Psoas muscle (tissue), 8 donors: ENCODE results near the gene PHC2. TPM values are rescaled to one million over a fixed set of nuclear protein-coding genes. Genes with fewer than 3 reads are reported as not detected.

ENCODE experiments used
- ATAC-seq, 4 donors: fragments of 200-7000 bp; cut with Tn5 transposase; one replicate each; pipeline ENCODE4 v1.9.1; 2020; ENCODE audit warnings: moderate library complexity in 3 of 4, mild to moderate bottlenecking in 2 of 4
- DNase-seq, 2 donors: peaks; one replicate each; pipeline ENCODE4 v3.0.0-alpha.2; 2020
- H3K27ac ChIP-seq: fragments of 200-600 bp; one replicate; pipeline ENCODE4 v1.8.0; 2022
- H3K27me3 ChIP-seq, 3 donors: fragments of 200-600 bp in 1 of 3; one replicate each; pipeline versions ENCODE4 v1.6.1 to v1.8.0; 2013 to 2022; ENCODE audit warnings: low read length in 2 of 3, mild to moderate bottlenecking in 2 of 3, moderate library complexity in 1 of 3; ENCODE audit not compliant: insufficient read depth in 3 of 3
- H3K36me3 ChIP-seq, 2 donors: fragments of 200-600 bp in 1 of 2; one replicate each; pipeline versions ENCODE4 v1.6.1 to v1.8.0; 2013 to 2022; ENCODE audit warnings: low read depth in 1 of 2, mild to moderate bottlenecking in 1 of 2, moderate library complexity in 1 of 2; ENCODE audit not compliant: insufficient read depth in 1 of 2
- H3K4me1 ChIP-seq: fragments of 200-600 bp; one replicate; pipeline ENCODE4 v1.8.0; 2022
- H3K4me3 ChIP-seq: fragments of 200-600 bp; one replicate; pipeline ENCODE4 v1.8.0; 2022; ENCODE audit warnings: mild to moderate bottlenecking
- H3K9me3 ChIP-seq: fragments of 200-600 bp; one replicate; pipeline ENCODE4 v1.8.0; 2022
- whole genome bisulfite sequencing, 3 donors: extraction: QIAGEN DNeasy Blood & Tissue Kit; methylation state at CpG; one replicate each; pipeline versions ENCODE4 v1.1.6 to v1.1.7; 2013; 5-methylcytosine and 5-hydroxymethylcytosine counted together
- intact Hi-C, 2 donors: fragments of 100-400 bp; cut with DNase I; formaldehyde crosslinking; loops; one replicate each; pipeline versions ENCODE4 v1.11.0 to v1.14.2; 2022
- polyA plus RNA-seq, 3 donors: library from polyadenylated mRNA; stranded (reverse); fragments of 200-250 nt; gene quantifications; one replicate each; pipeline ENCODE4 v1.2.3, GENCODE V29; 2013
- total RNA-seq, 4 donors: library from RNA; stranded (reverse); fragmentation: NEBNext Ultra II Directional in 2 of 4; extraction: Animal tissue kit (Norgen Biotek cat#: 25700) in 2 of 4; gene quantifications; one replicate each; pipeline versions ENCODE4 v1.2.1 to v1.2.4, GENCODE V29; 2021 to 2023
- TF ChIP-seq, protein P1 (sequence below): fragments of 200-600 bp; IDR thresholded peaks from one replicate; pipeline ENCODE4 v1.8.0; 2022; ENCODE audit warnings: antibody characterized with exemption
- donor health status: healthy with polysubstance abuse.
- donor health status: DM: no; HTN: no; CAD: no; lungs with moderate emphysema.
- donor health status: Bipolar disorder and iron deficiency.
- donor health status: healthy.
- donor health status: DM: yes; HTN: yes; CAD: no.
- donor health status: DM: no; HTN: no; CAD: no.
- donor health status: DM: no; HTN: no; CAD: no.
- donor health status: DM: yes; HTN: yes; CAD: no.

Gene PHC2
- total and polyA plus RNA-seq, 7 donors = 74.1 to 427 (median 338) TPM

DNA sequence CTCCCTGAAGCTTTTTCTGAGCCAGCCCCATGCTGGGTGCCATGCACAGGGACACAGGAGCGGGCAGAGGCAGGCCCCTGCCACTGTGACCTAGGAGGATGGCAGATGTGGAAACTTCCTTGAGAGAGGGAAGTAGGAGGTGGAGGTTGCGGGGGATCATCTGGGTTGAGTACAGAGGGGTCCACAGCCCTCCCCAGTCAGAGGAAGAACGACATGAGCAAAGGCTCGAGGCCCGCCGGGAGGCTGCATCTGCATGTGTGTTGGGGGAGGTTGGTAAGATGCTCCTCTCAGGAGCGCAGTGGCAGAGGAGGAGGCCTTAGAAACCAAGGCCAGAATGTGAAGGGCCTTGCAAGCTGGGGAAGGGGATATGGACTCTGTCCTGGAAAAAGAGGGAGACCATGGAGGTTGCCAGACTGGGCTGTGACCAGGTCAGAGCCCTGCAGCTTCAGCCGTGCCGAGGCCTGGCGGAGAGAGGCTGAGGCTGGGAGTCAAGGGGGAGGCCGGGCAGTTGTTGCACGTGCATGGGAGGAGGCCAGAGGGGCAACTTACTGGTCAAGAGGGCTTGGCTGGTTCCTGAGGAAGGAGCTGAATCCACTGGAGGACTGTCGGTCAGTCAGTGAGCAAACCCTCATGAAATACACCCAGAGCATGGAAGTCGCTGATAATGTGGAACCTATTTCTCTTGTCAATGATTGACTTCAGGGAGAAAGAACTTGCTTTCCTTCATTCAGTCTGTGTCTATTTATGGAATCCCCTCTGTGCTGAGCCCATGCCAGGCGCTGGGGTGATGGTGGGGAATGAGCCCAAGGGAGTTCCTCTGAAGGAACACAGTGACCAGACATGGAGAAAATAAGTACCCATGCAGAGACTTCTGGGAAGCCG, 141.7 kb downstream of the PHC2 start:
- ATAC-seq (peak in 3 of 4 donors; percentile 40 to 66 (median 45)), DNase-seq (no peak)
- 72 to 85% (median 76%) methylated on average over 16 of the region's 16 CpGs for WGBS, 3 donors
- H3K36me3 ChIP-seq = peaks cover 0 to 37% of the 10 kb centered on the region in 2 donors
- H3K27ac ChIP-seq = peak overlapping the region; percentile 30
- H3K4me3 ChIP-seq = no peak overlapping the region
- no peaks in the 10 kb centered on the region for H3K27me3 ChIP-seq
- peaks cover 14% of the 10 kb centered on the region for H3K4me1 ChIP-seq
- H3K9me3 ChIP-seq = no peaks in the 10 kb centered on the region
- intact Hi-C loops = no loop called here
- TF ChIP-seq, protein P1, sequence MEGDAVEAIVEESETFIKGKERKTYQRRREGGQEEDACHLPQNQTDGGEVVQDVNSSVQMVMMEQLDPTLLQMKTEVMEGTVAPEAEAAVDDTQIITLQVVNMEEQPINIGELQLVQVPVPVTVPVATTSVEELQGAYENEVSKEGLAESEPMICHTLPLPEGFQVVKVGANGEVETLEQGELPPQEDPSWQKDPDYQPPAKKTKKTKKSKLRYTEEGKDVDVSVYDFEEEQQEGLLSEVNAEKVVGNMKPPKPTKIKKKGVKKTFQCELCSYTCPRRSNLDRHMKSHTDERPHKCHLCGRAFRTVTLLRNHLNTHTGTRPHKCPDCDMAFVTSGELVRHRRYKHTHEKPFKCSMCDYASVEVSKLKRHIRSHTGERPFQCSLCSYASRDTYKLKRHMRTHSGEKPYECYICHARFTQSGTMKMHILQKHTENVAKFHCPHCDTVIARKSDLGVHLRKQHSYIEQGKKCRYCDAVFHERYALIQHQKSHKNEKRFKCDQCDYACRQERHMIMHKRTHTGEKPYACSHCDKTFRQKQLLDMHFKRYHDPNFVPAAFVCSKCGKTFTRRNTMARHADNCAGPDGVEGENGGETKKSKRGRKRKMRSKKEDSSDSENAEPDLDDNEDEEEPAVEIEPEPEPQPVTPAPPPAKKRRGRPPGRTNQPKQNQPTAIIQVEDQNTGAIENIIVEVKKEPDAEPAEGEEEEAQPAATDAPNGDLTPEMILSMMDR = no peak

DNA sequence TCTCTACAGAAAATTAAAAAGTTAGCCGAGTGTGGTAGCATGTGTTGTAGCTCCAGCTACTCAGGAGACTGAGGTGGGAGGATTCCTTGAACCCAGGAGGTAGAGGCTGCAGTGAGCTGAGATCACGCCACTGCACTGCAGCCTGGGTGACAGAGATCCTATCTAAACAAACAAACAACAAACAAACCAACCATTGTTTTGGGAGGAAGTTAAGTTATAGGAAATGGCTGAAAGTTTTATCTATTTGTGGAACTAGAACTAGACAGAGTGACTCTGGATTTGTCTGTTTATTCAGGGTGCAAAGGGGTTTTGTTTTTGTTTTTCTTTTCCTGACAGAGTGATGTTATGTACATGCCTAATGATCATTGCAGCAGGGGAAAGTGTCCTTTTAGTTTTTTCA, 143.6 kb downstream of the PHC2 start:
- Histone ChIP-seq H3K27ac (no peak overlapping the region), H3K27me3 (no peaks in the 10 kb centered on the region), H3K36me3 (peaks cover 0 to 33% of the 10 kb centered on the region in 2 donors), H3K4me3 (no peak overlapping the region), H3K9me3 (no peaks in the 10 kb centered on the region), H3K4me1 (peaks cover 14% of the 10 kb centered on the region)
- intact Hi-C loops = no loop called here
- DNase-seq = no peak
- ATAC-seq = no peak
- 76 to 88% (median 80%) methylated on average over 2 of the region's 2 CpGs for WGBS, 3 donors
- TF ChIP-seq, protein P1 = no peak

DNA sequence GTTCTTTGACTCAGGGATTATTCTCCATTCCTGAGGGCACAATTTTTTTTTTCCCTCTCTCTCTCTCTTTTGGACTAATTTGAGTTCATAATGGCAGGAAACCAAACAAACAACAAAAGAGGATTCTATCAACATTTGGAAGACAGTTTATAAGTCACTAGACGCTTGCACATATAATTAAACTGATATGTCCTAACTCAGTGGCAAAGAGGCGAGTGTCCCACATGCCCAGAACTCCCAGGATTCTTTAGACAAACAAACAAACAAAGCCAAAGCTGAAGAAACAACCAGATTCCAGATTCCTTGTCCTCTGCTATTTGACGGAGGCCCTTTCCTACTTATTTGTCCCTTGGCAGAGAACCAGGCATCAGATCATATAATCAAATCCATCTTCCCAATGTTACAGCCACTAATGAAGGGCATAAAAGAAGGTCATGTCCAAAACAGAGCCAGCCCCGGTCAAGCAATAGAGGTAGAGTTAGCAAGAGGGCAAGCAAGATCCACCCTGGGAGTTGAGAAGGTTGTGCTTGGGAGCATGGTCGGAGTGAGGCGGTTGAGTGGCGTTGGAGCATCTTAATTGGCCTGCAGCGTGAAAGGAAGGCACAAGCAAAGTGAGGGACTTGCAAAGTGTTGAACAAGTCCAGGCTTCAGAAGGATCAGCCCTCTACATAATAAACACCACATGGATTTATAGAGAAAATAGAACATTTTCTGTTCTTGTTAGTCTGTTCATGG, 144.3 kb downstream of the PHC2 start:
- intact Hi-C loops = no loop called here
- Histone ChIP-seq H3K36me3 (peaks cover 0 to 40% of the 10 kb centered on the region in 2 donors), H3K9me3 (no peaks in the 10 kb centered on the region), H3K4me1 (peaks cover 14% of the 10 kb centered on the region), H3K27ac (no peak overlapping the region), H3K27me3 (no peaks in the 10 kb centered on the region), H3K4me3 (no peak overlapping the region)
- DNase-seq (no peak), ATAC-seq (no peak)
- WGBS, 3 donors = 69 to 81% (median 73%) methylated on average over 8 of the region's 8 CpGs
- TF ChIP-seq, protein P1 = no peak

DNA sequence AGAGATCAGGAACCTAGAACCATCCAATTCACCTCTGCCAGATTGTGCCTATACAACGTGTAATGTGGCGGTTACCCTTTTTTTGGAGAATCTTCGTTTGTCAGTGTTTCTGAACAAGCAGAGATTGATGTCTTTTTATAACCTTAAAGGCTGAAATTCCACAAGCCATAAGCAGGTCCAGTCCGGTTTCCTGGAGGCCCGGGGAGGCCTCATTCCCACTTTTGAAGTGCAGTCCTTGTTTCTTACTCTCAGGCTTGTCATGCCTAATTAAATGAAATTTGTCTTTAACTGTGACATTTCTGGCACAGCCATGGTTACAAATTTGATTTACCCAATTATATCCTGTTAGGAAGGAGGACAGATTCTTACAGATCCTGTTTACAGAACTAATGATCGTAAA, 146.8 kb downstream of the PHC2 start:
- H3K4me1 ChIP-seq = peaks cover 5% of the 10 kb centered on the region
- intact Hi-C loops = no loop called here
- H3K27me3 ChIP-seq = no peaks in the 10 kb centered on the region
- H3K4me3 ChIP-seq = no peak overlapping the region
- no peak for DNase-seq
- WGBS, 3 donors = 69 to 76% (median 72%) methylated on average over 6 of the region's 6 CpGs
- peaks cover 3 to 64% of the 10 kb centered on the region in 2 donors for H3K36me3 ChIP-seq
- TF ChIP-seq, protein P1 = no peak
- no peaks in the 10 kb centered on the region for H3K9me3 ChIP-seq
- ATAC-seq = no peak
- H3K27ac ChIP-seq = no peak overlapping the region
